Endothelial cell of umbilical vein (primary cell): ENCODE measurements around the gene PRF1. TPM values are rescaled to one million over a fixed set of nuclear protein-coding genes. Genes with fewer than 3 reads are reported as not detected.

ENCODE experiments used
- BruUV-seq: library from RNA; stranded (reverse); fragments of 400-500 nt; replicated peaks from 2 replicates; lab custom pipeline; 2021; lab: Mats Ljungman, UMichigan
- CTCF ChIA-PET: fragments of 300-600, 350-600 bp; sonication (Branson Sonifier 250); formaldehyde crosslinking; loops from one replicate; lab custom pipeline; 2021; ENCODE audit warnings: antibody characterized with exemption, inconsistent platforms; lab: Charles Lee
- POLR2A ChIA-PET: fragments of 300-600, 350-600 bp; sonication (Branson Sonifier 250); formaldehyde crosslinking; loops from one replicate; lab custom pipeline; 2021; ENCODE audit warnings: antibody characterized with exemption, inconsistent platforms; lab: Charles Lee
- DNase-seq: peaks from one replicate; pipeline ENCODE4 v3.0.0-alpha.2; 2011; ENCODE audit warnings: low read depth, low spot score
- FAIRE-seq: peaks from 2 replicates; lab custom pipeline; 2011; peaks lifted over from hg19 to GRCh38; lab: Jason Lieb, UNC
- H2AFZ ChIP-seq: 2 replicates; pipeline ENCODE4 v1.6.0; 2012; ENCODE audit warnings: low read depth, low read length, control low read depth, inconsistent platforms
- H3K27ac ChIP-seq: 2 replicates; pipeline ENCODE4 v1.5.1; 2011; ENCODE audit warnings: low read depth, mild to moderate bottlenecking, control low read depth, low read length, moderate library complexity; ENCODE audit not compliant: insufficient read depth
- H3K27me3 ChIP-seq, 2 experiments: 2 replicates each; pipeline versions ENCODE4 v1.6.0 to v1.6.1; 2011; ENCODE audit warnings: low read length in 2 of 2, mixed read lengths in 1 of 2; ENCODE audit not compliant: control insufficient read depth in 2 of 2, insufficient read depth in 2 of 2
- H3K36me3 ChIP-seq, 2 experiments: 2 replicates in 1 of 2; 3 replicates in 1 of 2; pipeline ENCODE4 v1.5.1; 2011; ENCODE audit warnings: low read length in 2 of 2, mild to moderate bottlenecking in 1 of 2, moderate library complexity in 1 of 2; ENCODE audit not compliant: control insufficient read depth in 2 of 2, insufficient read depth in 2 of 2; ENCODE audit errors: extremely low read depth in 1 of 2
- H3K4me1 ChIP-seq: 3 replicates; pipeline ENCODE4 v1.5.1; 2011; ENCODE audit warnings: mild to moderate bottlenecking, low read length; ENCODE audit not compliant: control insufficient read depth, insufficient read depth; ENCODE audit errors: extremely low read depth
- H3K4me2 ChIP-seq: 2 replicates; pipeline ENCODE4 v1.6.1; 2011; ENCODE audit warnings: low read length, control low read depth, mixed read lengths; ENCODE audit not compliant: insufficient read depth
- H3K4me3 ChIP-seq, 3 experiments: fragments of 200-600 bp in 1 of 3; sonication (generic), shearing (Covaris generic) in 1 of 3; replicated peaks in 1 of 3; 2 replicates each; pipeline ENCODE4 v1.5.1; 2011 to 2016; ENCODE audit warnings: control low read depth in 3 of 3, low read length in 3 of 3, mild to moderate bottlenecking in 2 of 3, inconsistent platforms in 1 of 3, low read depth in 1 of 3, moderate library complexity in 1 of 3; ENCODE audit not compliant: insufficient read depth in 1 of 3
- H3K79me2 ChIP-seq: 2 replicates; pipeline ENCODE4 v1.6.0; 2012; ENCODE audit warnings: low read length, inconsistent platforms; ENCODE audit not compliant: control insufficient read depth, insufficient read depth
- H3K9ac ChIP-seq: replicated peaks from 2 replicates; pipeline ENCODE3; 2011; ENCODE audit warnings: low read length, control low read depth; ENCODE audit not compliant: insufficient read depth; ENCODE audit errors: extremely low read depth
- H3K9me1 ChIP-seq: replicated peaks from 3 replicates; pipeline ENCODE4 v1.6.0; 2011; ENCODE audit warnings: mild to moderate bottlenecking, low read length; ENCODE audit not compliant: control insufficient read depth, insufficient read depth; ENCODE audit errors: extremely low read depth
- H3K9me3 ChIP-seq: replicated peaks from 2 replicates; pipeline ENCODE4 v1.5.1; 2012; ENCODE audit warnings: low read length, inconsistent platforms; ENCODE audit not compliant: control insufficient read depth, insufficient read depth
- H4K20me1 ChIP-seq: replicated peaks from 2 replicates; pipeline ENCODE3; 2011; ENCODE audit warnings: mild to moderate bottlenecking, low read length; ENCODE audit not compliant: control insufficient read depth, insufficient read depth; ENCODE audit errors: extremely low read depth
- GATA2 ChIP-seq: IDR thresholded peaks from 2 replicates; pipeline ENCODE4 v1.7.0; 2011; ENCODE audit warnings: low read depth, mild to moderate bottlenecking, moderate library complexity, mixed read lengths, low read length; ENCODE audit not compliant: insufficient read length, insufficient read depth
- MAX ChIP-seq: IDR thresholded peaks from 2 replicates; pipeline ENCODE4 v1.6.1; 2011; ENCODE audit not compliant: insufficient read depth, insufficient read length
- POLR2A ChIP-seq: IDR thresholded peaks from 2 replicates; pipeline ENCODE4 v1.6.1; 2012; ENCODE audit warnings: low read depth, mild to moderate bottlenecking, control low read depth, low read length
- dilution Hi-C: fragments of 300-500 bp; cut with MboI; formaldehyde crosslinking; loops from one replicate; pipeline ENCODE4 v1.15.0; 2019; ENCODE audit warnings: low sequenced_read_pairs; ENCODE audit not compliant: extremely low pct_ligation_motif_present
- intact Hi-C: fragments of 100-400 bp; cut with micrococcal nuclease; formaldehyde crosslinking; loops from one replicate; pipeline ENCODE4 v1.10.0; 2022
- polyA plus RNA-seq, 4 experiments: library from polyadenylated mRNA; depleted of rRNA in 3 of 4; stranded (reverse) in 3 of 4; unstranded in 1 of 4; fragments of >200 nt; gene quantifications; 2 replicates each; pipeline versions ENCODE4 v1.2.1 to v1.2.3, GENCODE V29; 2011 to 2012; ENCODE audit warnings: missing spikeins in 1 of 4
- total RNA-seq: library from RNA; stranded (reverse); gene quantifications from 2 replicates; pipeline ENCODE4 v1.2.3, GENCODE V29; 2021

Gene PRF1
- total and polyA plus RNA-seq, 2 donors (not counting 3 experiments of a cell fraction or from before 2014, with no cell fraction given), result not detected

GRCh38 chr10:70575874-70576802, 26.4 kb downstream of the PRF1 start:
- BruUV-seq, result no TSS peak
- FAIRE-seq (no peak), DNase-seq (no peak)
- H3K27me3 ChIP-seq, result peaks cover 0 to 6% of the 10 kb centered on the region in 2 experiments
- ChIA-PET CTCF (interaction anchor here (1.1 to 1.4 kb wide), 2 partner anchors 25 to 183 kb away, joined by 3 read pairs; no protein-coding TSS in a partner anchor), POLR2A (no interaction called here)
- no peak overlapping the region for H3K9ac ChIP-seq
- H3K79me2 ChIP-seq, result no peaks in the 10 kb centered on the region
- H4K20me1 ChIP-seq, result no peaks in the 10 kb centered on the region
- no peak overlapping the region for H3K27ac ChIP-seq
- intact Hi-C loops, result no loop called here
- H3K9me3 ChIP-seq, result no peaks in the 10 kb centered on the region
- H3K9me1 ChIP-seq, result no peaks in the 10 kb centered on the region
- H3K4me2 ChIP-seq, result no peak overlapping the region
- no peak overlapping the region for H3K4me3 ChIP-seq
- dilution Hi-C loops, result no loop called here
- no peak overlapping the region for H2AFZ ChIP-seq
- H3K36me3 ChIP-seq, result no peaks in the 10 kb centered on the region
- TF ChIP-seq MAX (no peak), POLR2A (no peak)
- H3K4me1 ChIP-seq, result no peaks in the 10 kb centered on the region

GRCh38 chr10:70575486-70575873, 27.1 kb downstream of the PRF1 start:
- Histone ChIP-seq H3K4me1 (no peaks in the 10 kb centered on the region), H3K9me1 (no peaks in the 10 kb centered on the region), H3K27ac (no peak overlapping the region), H3K27me3 (peaks cover 0 to 6% of the 10 kb centered on the region in 2 experiments), H3K79me2 (no peaks in the 10 kb centered on the region), H3K36me3 (no peaks in the 10 kb centered on the region), H3K9me3 (no peaks in the 10 kb centered on the region), H3K4me2 (no peak overlapping the region), H3K9ac (no peak overlapping the region), H3K4me3 (no peak overlapping the region), H2AFZ (no peak overlapping the region), H4K20me1 (no peaks in the 10 kb centered on the region)
- CTCF ChIA-PET, result interaction anchor here (1.1 to 1.4 kb wide), 2 partner anchors 24 to 183 kb away, joined by 3 read pairs; no protein-coding TSS in a partner anchor
- POLR2A ChIA-PET, result no interaction called here
- TF ChIP-seq MAX, result no peak
- no peak for TF ChIP-seq GATA2
- no peak for TF ChIP-seq POLR2A
- dilution Hi-C loops, result no loop called here
- BruUV-seq, result no TSS peak
- intact Hi-C loops, result no loop called here
- DNase-seq (no peak), FAIRE-seq (no peak)
